HUES6 (cell line): ENCODE measurements around the gene CENATAC.
"Not testable (repeated sequence)": the region's sequence is repeated elsewhere in the genome, so short reads cannot be mapped to it uniquely, and the experiment has no call there.

ENCODE experiments used
- H3K27ac ChIP-seq: 2 replicates; pipeline ENCODE4 v1.7.0; 2013; ENCODE audit warnings: low read depth, mild to moderate bottlenecking, low read length, inconsistent platforms
- H3K27me3 ChIP-seq: 2 replicates; pipeline ENCODE4 v1.6.1; 2013; ENCODE audit warnings: low read length; ENCODE audit not compliant: control insufficient read depth, insufficient read depth
- H3K36me3 ChIP-seq: 2 replicates; pipeline ENCODE4 v1.6.1; 2013; ENCODE audit warnings: low read length; ENCODE audit not compliant: control insufficient read depth, insufficient read depth
- H3K4me1 ChIP-seq: 2 replicates; pipeline ENCODE4 v1.6.1; 2013; ENCODE audit warnings: low read length; ENCODE audit not compliant: control insufficient read depth, insufficient read depth
- H3K4me3 ChIP-seq: 2 replicates; pipeline ENCODE4 v1.5.1; 2013; ENCODE audit warnings: low read depth, low read length
- H3K9ac ChIP-seq: one replicate; pipeline ENCODE4 v1.6.1; 2013; ENCODE audit warnings: mild to moderate bottlenecking, low read length
- H3K9me3 ChIP-seq: 2 replicates; pipeline ENCODE4 v1.6.1; 2013; ENCODE audit warnings: low read depth, low read length; ENCODE audit not compliant: control insufficient read depth, insufficient read depth

Gene CENATAC

DNA sequence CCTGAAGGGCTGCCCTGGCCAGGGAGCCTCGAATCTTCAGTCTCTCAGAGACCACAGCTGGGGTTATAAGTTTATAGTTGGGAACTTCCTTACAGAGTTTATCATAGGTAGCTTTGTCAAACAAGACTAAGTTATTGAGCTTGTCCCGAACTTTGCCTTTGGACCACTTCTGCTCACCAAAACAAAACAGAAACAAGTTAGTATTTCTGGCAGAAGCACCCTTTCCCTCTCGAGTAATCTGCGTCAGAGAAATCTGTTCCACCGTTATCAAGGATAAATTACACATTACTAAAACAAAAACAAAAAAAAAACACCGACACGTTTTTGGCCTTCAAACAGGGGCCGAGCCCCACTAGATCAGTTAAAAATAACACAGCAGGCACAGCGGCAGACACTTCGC, 19.4 kb downstream of the CENATAC start:
- H3K4me1 ChIP-seq, H3K9me3 ChIP-seq, H3K27me3 ChIP-seq: not testable (repeated sequence)
- H3K4me3 ChIP-seq: peak overlapping the region; percentile 98
- H3K9ac ChIP-seq: peak overlapping the region; percentile 95
- peaks cover 68% of the 10 kb centered on the region for H3K36me3 ChIP-seq
- H3K27ac ChIP-seq: peak overlapping the region; percentile 71

DNA sequence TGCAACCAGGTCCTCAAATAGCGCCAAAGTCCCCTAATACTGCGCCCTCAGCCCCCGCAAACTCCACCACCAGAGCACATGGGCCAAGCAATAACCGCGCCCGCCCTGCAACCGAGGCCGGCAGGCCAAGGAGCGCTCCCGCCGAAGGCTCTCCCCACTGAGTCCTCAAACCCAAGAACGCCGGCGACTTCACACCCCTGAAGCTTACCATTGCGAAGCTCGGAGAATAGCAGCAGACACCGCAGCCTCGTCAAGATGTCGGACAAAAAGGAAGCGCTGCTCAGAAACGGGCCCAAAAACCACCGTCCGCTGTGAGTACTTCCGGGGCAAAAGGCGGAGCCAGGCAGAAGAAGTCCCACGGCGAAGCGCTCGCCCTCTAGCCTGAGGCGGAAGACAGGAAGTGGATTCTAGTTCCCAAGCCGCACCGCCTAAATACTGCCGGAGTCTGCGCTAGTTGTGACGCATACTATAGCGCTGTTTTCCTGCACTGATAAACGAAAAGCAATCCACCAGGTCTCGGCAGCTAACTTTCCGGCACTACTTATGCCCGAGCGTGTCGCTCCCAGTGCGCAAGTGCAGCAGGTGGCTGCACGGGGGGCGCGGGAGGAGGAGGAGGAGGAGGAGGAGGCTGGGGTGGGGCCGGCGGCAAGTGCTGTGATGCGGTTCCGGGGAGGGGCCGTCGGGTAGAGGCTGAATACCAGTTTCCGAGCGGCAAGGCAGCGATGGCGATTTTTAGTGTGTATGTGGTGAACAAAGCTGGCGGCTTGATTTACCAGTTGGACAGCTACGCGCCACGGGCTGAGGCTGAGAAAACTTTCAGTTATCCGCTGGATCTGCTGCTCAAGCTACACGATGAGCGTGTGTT, 20.4 kb downstream of the CENATAC start, which contains the start of the genes RPS25 and TRAPPC4:
RPS25 (minus strand) TSS at position 270 of the 865 bp plus-strand sequence; CDS start at position 211, 59 bp downstream.
TRAPPC4 (plus strand) TSS at position 693 of the 865 bp plus-strand sequence; CDS start at position 723, 30 bp downstream.
- H3K27me3 ChIP-seq: no peaks in the 10 kb centered on the region
- peaks cover 67% of the 10 kb centered on the region for H3K36me3 ChIP-seq
- peak within 1 kb of the TSS; percentile 98 for H3K4me3 ChIP-seq
- H3K27ac ChIP-seq: peak within 1 kb of the TSS; percentile 71
- H3K9me3 ChIP-seq: no peaks in the 10 kb centered on the region
- H3K4me1 ChIP-seq: peaks cover 5% of the 10 kb centered on the region; the same call in 1 of the 2 replicates
- peak within 1 kb of the TSS; percentile 95 for H3K9ac ChIP-seq

DNA sequence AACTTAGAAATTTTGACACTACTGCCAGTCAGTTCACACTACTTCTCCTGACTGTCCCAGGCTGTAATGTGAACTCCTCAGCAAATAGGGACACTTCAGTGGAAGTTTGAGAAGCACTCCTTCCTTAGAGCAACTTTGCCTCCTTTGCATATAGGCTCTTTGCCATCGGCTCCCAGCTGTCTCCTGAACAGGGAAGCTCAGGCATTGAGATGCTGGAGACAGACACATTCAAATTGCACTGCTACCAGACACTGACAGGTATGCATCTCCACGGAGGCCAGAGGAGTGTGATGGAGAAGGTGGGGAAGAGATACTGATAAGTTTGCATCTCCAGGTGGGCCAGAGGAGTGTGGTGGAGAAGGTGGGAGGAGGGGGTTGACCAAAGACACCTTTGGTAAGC, 22.1 kb downstream of the CENATAC start:
- Histone ChIP-seq H3K4me1 (peaks cover 12% of the 10 kb centered on the region; the same call in 1 of the 2 replicates), H3K9ac (no peak overlapping the region), H3K36me3 (peaks cover 69% of the 10 kb centered on the region), H3K4me3 (peak overlapping the region; percentile 98), H3K9me3 (no peaks in the 10 kb centered on the region), H3K27ac (no peak overlapping the region), H3K27me3 (no peaks in the 10 kb centered on the region)

DNA sequence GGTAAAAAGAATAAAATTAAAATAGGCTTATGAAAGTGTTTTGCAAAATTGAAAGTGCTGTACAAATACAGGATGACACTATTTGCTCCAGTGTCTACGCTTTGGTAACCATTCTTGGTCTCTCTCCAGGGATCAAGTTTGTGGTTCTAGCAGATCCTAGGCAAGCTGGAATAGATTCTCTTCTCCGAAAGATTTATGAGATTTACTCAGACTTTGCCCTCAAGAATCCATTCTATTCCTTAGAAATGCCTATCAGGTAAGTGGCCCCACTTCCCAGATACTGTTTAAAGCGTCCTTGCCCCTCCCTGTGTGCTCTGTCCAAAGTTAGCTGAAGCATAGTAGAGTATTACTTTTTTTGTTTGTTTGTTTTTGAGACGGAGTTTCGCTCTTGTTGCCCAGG, 23.7 kb downstream of the CENATAC start:
- Histone ChIP-seq H3K27me3 (no peaks in the 10 kb centered on the region), H3K36me3 (peaks cover 69% of the 10 kb centered on the region), H3K9ac (no peak overlapping the region), H3K4me1 (peaks cover 12% of the 10 kb centered on the region; the same call in 1 of the 2 replicates), H3K4me3 (no peak overlapping the region), H3K9me3 (no peaks in the 10 kb centered on the region), H3K27ac (no peak overlapping the region)

DNA sequence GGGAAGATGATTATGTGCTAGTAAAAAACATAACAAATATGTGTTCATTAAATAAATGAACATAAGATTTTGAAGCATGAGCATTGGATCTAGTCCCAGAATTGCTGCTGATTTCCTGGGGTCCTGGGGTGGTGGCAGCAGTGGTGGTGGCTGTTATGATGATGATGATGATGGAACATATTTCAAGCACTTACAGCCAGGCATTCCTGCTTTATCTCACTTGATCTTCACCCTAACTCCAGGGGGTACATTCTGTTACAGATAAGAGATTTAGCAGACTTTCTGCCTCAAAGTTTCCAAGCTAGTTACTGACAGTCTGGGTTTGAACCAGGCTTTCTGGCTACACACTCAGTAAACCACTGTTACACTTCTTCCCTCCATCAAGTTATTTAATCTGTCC, 25.8 kb downstream of the CENATAC start:
- Histone ChIP-seq H3K9me3 (no peaks in the 10 kb centered on the region), H3K9ac (no peak overlapping the region), H3K27ac (no peak overlapping the region), H3K27me3 (no peaks in the 10 kb centered on the region), H3K4me3 (no peak overlapping the region), H3K4me1 (peaks cover 17% of the 10 kb centered on the region), H3K36me3 (peaks cover 79% of the 10 kb centered on the region)

DNA sequence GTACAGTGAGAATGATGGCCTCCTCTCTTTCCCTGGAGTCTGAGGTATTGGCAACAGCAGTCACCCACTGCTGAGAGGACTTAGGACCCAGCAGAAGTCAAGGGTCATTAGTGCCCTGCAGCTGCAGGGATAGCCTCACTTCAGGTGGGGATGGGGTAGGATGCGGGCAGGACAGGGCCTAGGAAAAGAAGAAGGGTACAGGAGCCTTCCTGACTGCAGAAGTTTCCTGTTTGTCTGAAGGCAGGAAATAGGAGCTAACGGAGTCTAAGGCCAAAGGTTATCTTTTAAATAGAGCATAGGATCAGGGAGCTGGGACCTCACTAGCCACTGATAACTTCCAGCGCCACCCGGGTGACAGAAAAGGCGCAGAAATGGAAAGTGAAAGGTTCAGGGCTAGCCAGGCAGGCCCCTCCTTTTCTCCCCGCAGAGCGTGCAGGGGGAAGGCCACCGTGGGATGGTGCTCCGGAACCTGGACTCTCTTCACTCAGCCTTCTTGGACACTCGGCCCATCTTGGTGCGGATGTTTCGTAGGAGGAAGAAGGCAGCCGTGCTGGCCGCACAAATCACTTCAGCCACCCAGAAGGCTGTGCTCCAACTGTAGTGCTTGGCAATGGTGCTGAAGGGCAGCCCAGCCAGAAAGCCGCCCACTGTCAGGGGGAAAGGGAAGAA, 26.6 kb downstream of the CENATAC start:
- Histone ChIP-seq H3K27me3 (no peaks in the 10 kb centered on the region), H3K4me1 (peaks cover 25% of the 10 kb centered on the region), H3K4me3 (no peak overlapping the region), H3K27ac (no peak overlapping the region), H3K36me3 (peaks cover 83% of the 10 kb centered on the region), H3K9ac (no peak overlapping the region), H3K9me3 (no peaks in the 10 kb centered on the region)

DNA sequence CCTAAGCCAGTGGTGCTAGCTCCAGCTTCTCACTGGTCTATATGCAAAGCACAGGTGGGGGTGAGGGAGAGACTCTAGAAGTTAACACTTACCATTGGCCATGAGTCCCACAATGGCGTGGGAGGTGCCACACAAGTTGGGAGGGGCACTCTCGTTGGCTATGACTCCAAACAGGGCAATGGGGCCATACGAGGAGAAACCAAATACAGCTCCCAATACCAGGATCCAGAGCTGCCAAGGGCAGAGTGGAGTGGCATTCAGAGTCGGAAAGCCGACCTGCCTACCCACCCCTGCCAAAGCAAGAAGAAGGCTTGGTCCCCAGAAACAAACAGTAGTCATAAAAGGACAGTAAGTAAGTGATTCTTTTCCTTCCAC, 27.1 kb downstream of the CENATAC start:
- H3K27me3 ChIP-seq: no peaks in the 10 kb centered on the region
- no peak overlapping the region for H3K27ac ChIP-seq
- no peaks in the 10 kb centered on the region for H3K9me3 ChIP-seq
- peaks cover 79% of the 10 kb centered on the region for H3K36me3 ChIP-seq
- peaks cover 24% of the 10 kb centered on the region for H3K4me1 ChIP-seq
- H3K9ac ChIP-seq: no peak overlapping the region
- no peak overlapping the region for H3K4me3 ChIP-seq

DNA sequence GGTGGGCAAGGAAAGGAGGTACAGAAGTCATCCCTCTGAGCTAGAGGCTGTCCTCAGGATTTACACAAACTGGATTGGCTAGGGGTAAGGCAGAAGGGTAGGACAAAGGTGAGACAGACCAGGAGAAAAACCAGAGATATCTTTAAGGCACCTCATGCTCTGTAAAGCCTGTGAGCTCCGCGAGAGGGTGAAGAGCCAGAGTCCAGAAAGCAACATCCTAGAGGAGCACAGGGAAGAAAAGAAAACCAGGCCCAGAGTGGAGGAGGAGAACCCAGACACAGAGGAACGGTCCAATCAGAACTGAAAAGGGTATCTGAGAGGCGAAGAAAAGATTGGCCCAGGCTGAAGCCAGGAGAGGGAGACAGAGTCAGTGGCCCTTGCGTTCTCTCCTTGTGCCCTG, 27.6 kb downstream of the CENATAC start:
- no peak overlapping the region for H3K4me3 ChIP-seq
- H3K9ac ChIP-seq: no peak overlapping the region
- H3K9me3 ChIP-seq: no peaks in the 10 kb centered on the region
- peaks cover 76% of the 10 kb centered on the region for H3K36me3 ChIP-seq
- H3K27me3 ChIP-seq: no peaks in the 10 kb centered on the region
- H3K4me1 ChIP-seq: peaks cover 23% of the 10 kb centered on the region
- H3K27ac ChIP-seq: no peak overlapping the region

DNA sequence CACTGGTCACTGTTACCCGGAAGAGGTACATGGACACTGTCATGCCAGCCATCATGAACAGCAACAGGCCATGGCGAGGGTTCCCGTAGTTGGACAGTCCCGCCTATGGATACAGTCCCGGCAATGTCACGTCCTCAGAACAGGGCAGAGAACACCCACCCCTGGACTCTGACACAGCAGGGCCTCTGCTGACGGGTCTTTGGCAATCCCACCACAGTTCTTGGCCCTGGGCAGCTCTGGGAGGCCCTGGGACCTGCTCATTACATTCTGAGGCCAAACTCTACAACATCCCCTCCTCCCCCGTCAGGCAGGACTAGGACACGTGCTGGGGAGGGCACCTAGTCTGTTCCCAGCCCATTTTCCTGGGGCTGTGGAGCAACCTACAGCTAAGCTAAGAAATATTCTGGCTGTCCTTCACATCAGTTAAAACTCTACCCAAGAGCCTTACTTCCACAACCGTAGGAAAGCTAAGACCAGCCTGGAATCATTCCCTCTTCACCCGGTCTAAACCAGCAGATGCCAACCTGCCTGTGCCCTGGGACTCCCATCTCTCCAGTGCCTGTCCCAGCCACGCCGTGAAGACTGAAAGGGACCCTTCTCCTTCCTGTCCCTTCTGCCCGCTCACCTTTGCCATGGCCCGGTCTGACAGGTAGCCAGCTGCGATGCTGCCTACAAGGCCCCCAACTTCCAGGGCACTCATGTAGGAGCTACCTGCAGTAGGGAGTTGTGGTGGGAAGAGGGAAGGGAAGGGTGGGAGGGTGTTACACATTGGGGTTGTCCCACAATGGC, 28.2 kb downstream of the CENATAC start:
- Histone ChIP-seq H3K27me3 (no peaks in the 10 kb centered on the region), H3K9me3 (no peaks in the 10 kb centered on the region), H3K4me3 (no peak overlapping the region), H3K9ac (no peak overlapping the region), H3K36me3 (peaks cover 74% of the 10 kb centered on the region), H3K27ac (no peak overlapping the region), H3K4me1 (peaks cover 23% of the 10 kb centered on the region)

DNA sequence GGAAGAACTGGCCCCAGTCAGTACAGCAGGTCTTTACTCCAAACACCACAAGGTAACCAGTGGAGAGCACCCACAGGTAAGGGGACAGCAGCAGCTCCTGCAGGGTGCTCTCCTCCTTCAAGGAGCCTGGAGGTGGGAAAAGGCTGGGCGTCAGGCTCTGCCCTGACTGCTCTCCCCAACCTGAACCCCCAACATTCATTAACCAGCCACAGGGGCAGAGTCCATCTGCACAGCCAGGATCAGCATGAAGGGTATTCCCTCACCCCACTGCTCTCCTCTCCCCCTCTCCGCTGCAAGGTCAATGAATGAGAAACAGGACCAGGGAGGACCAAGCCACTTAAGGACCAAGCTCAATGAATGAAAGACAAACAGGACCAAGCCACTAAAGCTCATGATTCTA, 29.0 kb downstream of the CENATAC start:
- Histone ChIP-seq H3K9ac (no peak overlapping the region), H3K27ac (no peak overlapping the region), H3K4me1 (peaks cover 23% of the 10 kb centered on the region), H3K4me3 (no peak overlapping the region), H3K9me3 (no peaks in the 10 kb centered on the region), H3K27me3 (no peaks in the 10 kb centered on the region), H3K36me3 (peaks cover 67% of the 10 kb centered on the region)
